Activated CD4-positive, alpha-beta T cell treated with anti-CD3 and anti-CD28 coated beads, Interleukin-2, Interleukin-6, amounts not matched to agents 100 ng/mL and 50 ng/mL, durations not matched to agents 16 hours and 8 hours (primary cell): ENCODE results near the gene XRRA1.
A peak's percentile ranks its signal among the peaks of the same experiment; 100 is the strongest.

Experiments used
- DNase-seq: peaks from one replicate; pipeline ENCODE4 v3.0.0-alpha.2; 2020

XRRA1 gene

DNA sequence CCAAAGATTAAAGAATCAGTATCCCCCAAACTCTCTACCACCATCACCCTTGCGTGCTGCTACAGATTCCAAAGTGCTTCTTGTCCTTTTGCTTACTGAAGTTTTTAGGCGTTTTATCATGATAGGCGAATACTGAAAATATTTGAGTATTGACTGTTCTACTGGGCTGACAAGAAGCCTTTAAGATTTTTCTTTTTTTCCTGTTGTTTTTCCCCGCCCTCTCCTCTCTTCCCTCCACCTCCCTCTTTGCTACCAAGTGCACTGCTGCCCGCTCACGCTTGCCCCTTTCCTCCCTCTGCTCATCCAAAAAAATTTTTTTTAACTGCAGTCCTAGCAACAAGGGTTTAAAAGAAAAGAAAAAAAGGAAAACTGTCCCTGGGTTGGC is 854 bp upstream of the XRRA1 start:
- DNase-seq, result no peak

DNA sequence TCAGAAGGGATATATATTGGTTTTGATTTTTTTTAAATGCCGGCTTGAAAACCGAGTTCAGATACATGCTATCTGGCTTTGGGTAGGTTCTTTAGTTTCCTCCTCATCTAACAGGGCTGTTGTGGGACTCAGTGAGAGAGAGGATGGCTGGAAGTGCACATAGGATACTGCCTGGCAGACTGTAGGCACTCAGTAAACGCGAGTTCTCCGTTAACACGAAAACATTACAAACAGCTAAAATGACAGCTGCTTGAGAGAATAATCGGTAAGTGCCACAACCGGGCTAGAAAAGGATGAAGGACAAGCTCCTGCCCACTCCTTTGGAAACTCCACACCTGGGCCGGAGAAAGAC is 369 bp downstream of the XRRA1 start:
- DNase-seq, result no peak

DNA sequence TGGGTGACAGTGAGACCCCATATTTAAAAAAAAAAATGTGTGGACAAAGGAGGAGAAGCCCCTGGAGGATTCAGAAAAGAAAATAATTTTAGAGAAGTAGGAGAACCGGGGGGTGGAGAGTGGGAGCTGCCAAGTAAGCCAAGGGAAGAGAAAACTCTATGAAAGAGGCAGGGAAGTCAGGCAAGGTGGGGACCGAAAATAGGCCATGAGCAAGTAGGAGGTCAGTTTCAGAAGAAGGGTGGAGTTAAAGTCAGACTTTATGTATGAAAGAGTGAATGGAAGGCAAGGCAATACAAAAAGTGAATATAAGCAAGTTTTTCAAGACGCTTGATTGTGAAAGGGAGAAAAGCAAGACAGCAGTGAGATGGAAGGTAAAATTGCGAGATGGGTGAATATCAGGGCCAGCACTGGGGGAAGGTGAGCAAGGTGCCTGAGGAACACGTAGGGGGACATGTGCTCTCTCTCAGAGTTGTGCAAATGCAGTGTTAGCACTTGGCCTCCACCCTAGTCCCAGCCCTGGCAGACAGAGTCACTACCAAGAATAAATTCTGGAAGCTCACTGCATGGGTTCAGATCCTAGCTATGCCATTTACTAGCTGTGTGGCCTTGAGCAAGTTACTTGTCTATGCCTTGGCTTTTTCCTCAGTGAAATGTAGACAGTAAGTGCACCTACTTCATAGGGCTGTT is 6.7 kb downstream of the XRRA1 start:
- DNase-seq, result no peak

DNA sequence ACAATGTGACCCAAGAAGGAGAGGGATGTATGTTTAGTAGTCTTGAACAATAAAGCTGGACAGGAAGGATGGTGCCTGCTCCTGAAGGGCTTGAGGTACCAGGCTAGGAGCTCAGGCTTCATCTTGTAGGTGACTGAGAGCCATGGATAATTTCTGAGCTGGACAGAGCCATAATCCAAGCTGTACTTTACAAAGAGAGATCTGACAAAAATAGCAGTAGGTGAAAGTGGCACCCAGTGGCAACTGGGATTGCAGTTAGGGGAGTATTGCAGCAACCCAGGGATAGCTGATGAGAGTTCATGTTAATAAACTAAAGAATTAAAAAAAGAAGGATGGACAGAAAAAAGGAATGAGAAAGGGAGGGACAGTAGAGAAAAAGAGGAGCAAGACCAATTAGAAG is 7.4 kb downstream of the XRRA1 start:
- no peak for DNase-seq

DNA sequence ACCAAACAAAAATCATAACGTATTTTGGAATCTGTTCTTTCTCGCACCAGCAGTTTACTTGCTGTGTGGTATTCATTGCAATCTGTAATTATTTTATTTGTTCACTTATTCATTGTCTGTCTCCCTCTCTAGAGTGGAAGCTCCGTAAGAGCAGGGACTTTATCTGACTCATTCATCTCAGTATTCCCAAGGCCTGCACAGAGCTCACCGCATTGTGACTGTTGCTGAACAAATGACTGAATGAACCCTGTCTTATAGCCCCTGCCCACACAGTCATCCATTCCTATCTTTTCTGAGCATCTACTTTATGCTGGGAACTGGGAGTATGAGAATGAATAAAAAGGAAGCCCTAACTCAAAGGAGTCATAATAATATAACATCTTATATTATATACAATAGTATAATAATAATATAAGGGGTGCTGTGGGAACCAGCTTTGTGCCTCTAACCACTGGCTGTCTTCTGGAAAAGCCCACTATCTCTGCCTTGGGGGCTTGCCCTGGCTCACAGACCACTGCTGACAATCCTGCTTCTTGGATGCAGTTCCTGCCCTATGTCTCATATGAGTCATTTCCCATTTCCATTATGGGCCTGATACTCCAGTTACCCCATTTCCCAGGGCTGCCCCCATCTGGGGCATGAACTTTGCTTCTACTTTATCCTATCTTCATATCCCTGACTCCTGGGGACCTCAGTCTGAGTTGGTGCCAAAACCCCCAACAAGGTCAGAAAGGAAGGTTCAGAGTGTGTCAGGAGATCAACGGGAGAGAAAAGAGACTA is 11.0 kb downstream of the XRRA1 start:
- DNase-seq, result no peak

DNA sequence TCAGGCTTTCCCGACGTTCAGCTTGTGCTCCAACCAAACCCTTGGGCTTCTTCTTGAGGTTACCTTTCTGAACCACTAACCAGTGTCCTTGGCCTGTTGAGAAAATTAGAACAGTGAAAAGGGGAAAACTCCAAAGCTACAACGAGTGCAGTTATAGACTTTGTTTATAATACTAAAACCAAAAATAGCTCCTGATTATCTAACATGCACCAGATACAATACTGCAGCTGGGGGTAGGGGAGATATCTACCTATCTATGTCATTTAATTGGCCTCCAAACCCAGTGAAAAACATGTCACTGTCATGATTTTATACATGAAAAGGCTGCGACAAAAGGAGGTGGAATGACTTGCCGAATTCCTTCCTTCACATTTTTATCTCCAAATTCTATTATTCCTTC is 11.9 kb downstream of the XRRA1 start:
- DNase-seq, result no peak

DNA sequence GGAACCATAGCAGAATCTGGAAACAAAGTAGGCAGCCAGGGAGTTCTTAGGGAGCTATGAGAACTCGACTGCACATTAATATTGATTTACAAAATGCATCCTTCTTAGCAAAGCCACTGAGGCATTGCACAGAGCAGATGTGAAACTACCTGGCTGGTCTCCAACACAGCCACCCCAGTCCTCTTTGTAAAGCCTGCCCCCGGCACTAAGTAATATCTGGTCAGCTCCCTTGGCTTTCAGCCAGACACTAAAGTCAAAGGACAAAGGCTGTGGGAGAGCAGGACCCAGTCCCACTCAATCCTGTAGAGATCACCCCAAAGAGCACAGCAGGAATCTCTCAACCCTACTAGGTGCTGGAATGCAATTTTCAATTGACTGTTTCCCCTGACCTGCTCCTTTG is 12.8 kb downstream of the XRRA1 start:
- no peak for DNase-seq

DNA sequence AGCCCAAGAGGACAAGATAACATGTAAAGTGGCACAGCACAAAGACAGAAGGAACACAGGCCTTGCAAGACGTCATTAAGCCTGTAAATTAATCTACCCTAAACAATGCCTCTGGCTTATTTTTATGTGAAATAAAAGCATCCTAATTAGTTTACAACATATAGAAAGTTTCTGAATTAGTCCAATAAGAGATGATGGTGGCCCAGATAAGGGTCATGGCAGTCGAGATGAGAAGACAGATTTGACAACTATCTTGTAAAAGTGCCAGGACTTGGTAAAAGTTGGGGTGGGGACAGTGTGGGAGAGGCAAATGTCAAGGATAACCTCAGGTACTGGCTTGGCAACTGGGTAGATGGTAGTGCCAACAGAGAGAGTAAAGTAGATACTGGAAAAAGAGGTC is 13.6 kb downstream of the XRRA1 start:
- no peak for DNase-seq

DNA sequence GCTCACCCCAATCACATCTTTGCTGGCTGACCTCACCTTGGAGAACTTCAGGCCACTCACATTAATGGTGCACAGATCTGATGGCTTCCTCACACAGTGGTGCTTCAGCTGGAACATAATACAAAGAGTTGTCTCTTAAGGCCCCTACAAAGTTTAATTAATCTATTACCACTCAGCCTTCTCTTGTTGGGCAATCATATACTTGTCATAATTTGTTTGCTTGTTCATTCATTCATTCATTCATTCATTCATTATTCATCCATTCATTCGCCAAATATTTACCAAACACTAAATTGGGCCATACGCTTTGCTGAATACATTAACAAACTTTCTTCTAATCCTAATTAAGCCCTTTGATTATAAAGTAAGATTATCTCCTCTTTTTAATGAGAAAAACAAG is 15.1 kb downstream of the XRRA1 start:
- DNase-seq, result no peak

DNA sequence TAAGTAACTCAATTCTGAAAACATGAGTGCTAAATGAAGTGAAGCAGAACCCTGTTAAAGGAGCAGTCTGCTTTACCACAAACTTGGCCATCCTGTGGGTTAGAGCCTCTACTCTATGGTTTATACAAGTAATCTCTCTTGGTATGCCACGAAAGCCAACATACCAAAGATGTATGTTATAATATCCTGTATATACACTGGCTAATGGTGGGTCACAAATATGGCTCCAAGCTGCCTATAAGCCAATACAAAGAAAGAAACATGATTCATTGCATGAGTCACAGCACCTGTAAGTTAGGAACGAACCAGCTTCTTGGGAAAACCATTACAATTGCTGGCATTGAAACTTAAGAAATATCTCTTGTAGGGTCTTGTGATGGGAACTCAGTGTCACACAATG is 16.1 kb downstream of the XRRA1 start:
- peak; percentile 47 for DNase-seq

DNA sequence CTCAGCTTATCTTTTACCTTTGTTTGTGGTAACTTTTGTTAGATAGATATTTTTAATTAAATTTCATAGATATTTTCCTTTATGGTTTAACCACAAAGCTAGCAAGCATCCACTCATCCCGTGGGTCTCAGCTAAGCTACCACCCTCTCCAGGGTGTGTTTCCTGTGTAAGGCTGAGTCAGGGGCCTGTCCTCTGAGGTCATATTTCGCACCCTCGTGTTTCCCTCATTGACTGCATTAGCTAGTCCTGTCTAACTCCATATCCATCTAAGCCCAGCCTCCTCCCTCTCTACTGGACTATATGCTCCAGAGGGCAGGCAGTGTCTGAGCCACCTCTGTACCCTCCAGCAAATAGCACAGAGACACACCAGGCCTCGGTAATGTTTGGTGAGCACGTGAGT is 16.7 kb downstream of the XRRA1 start:
- DNase-seq, result peak; percentile 58

DNA sequence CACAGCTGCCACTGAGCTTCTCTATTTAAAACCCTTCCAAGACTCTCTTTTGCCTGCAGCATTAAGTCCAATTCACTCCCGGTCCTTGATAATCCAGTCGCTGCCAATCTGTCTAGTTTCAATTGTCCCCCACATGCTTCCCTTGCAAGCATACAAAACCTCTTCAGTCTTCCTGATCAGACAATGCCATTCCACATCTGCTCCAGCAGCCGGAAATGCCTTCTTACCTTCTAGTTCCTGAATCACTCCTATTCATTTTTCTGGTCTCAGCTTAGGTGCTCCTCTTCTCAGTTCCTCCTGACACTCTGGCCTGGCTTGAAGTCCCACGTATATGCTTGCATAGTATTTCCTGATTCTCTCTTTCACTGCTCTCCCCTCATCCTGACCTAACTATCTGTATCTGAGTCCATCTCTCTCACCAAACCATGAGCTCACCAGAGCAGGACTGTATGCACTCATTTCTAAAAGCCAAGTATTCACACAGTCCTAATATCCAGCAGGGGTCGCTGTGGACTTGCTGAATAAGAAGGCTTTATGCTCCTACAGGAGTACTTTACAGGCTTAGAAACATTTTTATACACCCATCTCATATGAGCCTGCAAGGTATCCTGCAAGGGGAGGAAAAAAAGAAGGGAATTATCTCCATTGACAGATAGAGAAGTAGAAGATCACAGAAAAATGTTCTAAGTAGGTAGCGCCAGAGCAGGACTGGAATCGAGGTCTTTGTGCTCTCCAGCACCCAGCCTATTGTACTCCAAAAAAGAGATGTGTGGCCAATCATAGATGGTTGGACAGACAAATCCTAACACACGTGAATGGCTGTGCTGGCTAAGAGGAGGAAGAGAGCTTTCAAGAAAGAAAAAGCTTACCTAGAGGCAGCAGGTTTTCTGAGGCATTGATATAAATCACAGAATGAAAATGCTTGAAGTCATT is 19.2 kb downstream of the XRRA1 start:
- peak; percentile 83 for DNase-seq

DNA sequence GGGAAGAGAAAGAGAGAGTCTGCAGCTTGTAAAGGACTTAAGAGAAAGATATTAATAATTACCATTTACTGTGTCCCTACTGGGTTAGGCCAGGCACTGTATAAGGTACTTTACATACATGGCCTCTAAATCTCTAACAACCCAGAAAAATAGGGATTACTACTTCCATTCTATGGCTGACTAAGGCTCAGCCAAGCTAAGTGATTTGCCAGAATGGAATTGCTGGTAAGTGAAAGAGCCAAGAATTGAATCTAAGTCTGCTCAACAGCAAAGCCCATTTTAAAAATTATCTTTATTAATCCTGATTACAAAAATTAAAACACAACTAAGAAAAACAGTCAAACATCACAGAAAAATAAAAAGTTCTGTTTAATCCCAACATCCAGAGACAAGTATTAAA is 21.4 kb downstream of the XRRA1 start:
- DNase-seq, result no peak

DNA sequence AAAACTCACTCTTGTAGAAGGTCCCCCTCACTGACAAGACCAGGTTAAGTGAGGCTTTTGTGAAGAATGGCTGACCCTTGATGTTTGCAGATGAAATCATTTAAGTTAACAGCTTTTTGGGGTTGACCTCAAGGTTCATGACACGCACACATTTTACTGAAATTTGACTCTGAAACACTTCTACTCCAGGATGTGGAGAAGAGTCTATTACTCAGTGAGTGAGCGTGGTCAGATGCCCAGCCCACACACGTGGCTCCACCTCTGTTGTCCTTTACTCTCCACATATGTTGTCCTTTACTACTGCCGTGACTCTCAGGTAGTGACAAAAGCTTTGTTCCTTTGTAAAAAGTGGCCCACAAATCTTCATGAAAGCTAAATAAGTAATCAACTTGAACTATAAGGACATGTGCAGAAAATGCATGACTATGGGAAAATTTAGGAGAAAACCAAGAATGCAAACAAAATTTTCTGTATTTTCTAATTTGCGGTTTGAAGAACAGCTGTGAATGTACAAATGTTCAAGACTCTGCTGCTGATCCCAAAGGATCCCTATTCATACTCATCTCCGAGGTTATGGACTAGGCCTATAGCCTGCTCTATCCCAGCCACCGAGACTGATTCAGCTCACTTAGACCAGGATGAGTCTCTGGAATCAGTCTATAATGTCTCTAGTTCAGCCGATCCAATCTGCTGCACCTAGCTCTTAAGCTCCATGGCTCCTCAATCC is 22.4 kb downstream of the XRRA1 start:
- peak; percentile 64 for DNase-seq

DNA sequence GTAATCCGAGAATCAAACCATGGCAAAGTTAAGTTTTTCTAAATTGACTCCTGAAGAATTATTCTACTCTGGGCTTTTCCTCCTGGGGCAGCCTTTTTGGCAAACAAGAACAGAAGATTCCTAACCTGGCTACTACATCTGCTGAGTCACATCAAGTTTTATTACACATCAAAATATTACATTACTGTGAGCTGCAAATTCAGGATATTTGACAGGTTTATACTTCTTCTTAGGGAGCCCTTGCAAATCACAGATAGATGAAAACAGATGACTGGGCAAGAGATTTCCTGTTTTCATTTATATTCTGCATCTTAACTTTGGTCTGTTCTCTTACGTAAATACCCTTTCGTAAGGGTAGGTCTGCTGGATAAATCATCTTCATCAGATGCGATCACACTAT is 23.6 kb downstream of the XRRA1 start:
- DNase-seq, result no peak

DNA sequence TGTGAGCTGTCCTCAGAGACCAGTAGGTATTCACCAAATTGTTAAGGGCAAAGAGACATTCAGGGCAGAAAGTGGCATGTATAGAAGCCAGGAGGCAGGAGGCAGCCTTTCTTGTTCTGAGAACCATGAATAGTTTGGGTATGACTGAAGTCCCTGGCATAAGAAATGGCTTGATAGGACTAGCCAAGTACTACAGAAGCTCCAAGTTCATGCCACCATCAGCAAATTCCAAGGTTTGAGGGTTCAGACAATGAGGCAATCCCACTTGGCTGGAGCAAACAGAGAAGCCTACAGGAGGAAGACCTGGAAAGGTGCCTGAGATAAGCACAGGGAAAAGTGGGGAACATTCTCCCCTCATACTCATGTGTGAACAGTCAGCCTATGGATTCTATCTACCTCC is 25.8 kb downstream of the XRRA1 start:
- no peak for DNase-seq

DNA sequence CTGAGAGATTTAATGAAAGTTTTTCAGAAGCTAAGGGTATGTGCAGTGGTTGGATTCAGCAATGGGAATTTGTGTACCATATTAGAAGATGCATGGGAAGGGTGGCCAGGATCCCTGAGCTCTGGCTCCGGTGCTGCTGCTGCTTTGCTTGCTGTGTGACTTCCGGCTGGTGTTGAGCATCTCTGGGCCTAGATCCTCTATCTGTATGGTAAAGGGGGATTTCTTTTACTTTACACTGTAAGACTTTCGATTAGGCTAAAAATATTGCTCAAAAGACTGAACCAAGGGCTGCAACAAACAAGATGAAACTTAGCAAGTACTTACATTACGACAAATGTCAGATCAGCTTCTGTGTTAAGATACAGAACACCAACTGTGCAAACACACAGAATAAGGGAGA is 39.1 kb downstream of the XRRA1 start:
- no peak for DNase-seq

DNA sequence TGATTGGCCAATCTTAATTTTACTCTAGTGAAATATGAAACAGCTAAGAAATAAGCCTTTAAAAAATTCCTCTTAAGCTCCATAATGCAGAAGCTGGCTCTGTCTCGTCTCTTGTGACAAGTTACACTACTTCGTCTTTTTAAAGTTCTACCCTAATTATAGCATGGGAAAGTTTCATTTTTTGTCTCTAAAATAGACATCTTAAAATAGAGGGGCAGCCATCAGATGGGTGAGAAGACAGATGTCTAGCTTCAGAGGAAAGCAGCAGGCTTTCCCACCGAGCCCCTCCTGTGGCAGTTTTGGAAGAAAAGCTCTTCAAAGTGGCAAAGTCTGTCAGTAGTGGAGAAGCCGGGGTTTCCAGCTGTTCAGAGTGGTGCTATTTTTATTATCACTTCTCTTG is 39.5 kb downstream of the XRRA1 start:
- DNase-seq, result no peak

DNA sequence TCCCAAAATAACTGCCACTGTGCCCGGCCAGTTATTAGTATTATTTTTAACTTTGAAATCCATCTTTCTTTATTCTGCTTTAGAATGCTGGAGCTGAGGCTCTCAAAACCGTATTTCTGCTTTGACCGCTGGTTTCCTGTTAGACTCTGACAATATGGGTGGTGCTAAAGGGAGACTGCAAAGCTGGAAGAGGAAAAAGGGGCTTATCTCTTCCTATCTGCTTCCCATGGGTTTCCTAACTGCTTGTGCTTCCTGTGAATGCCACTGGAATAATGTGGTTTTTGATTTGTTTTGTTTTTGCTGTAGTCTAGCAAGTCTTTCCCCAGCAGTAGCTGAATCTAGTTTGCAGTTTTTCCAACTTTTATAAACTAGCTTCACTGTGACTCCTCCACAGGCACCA is 43.6 kb downstream of the XRRA1 start:
- DNase-seq, result no peak

DNA sequence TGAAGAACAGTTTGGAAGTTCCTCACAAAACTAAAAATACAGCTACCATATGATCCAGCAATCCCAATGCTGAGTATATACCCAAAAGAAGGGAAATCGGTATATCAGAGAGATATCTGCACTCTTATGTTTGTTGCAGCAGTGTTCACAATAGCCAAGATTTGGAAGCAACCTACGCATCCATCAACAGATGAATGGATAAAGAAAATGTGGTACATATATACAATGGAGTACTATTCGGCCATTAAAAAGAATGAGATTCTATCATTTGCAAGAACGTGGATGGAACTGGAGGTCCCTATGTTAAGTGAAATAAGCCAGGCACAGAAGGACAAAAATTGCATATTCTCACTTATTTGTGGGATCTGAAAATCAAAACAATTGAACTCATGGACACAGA is 46.5 kb downstream of the XRRA1 start:
- no peak for DNase-seq

DNA sequence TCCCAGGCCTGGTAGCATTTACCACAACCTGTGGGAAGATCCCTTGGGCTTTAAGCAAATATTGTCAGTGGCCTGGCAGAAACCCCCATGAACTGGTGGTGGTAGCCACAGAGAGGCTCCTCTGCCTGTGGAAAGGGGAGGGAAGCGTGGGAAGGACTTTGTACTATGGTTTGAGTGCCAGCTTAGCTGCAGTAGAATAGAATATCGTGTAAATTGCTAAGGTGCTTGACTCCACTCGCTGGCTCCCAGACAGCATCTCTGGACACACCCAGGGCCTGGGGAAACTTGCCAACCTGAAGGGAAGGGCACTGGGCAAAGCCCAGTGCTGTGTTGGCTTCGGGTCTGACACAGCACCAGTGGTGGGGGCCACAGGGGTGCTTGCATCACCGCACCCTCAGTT is 52.6 kb downstream of the XRRA1 start:
- no peak for DNase-seq

DNA sequence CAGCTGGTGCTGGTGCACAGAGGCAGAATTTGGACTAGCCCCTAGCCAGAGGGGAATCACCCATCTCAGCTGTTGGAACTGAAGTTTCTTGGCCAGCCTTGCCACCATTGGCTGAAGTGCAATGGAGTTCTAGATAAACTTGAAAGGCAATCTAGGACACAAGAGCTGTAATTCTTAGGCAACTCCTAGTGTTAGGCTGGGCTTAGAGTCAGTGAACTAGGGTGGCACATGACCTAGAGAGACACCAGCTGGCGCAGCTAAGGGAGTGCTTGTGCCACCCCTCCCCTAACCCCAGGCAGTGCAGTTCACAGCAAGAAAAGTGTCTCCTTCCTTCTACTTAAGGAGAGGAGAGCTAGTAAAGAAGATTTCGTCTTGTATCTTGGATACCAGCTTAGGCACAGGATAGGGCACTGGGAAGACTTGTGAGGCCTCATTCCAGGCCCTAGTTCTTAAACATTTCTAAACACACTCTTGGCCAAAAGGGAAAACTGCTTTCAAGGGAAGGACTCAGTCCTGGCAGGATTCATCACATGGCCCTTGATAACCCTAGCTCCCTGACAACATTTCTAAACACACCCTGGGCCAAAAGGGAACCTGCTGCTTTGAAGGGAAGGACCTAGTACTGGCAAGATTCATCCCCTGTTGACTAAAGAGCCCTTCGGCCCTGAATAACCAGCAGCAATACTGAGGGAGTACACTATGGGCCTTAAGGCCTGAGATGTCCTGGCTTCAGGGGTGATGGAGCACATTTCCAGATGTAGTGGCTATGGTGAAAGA is 53.4 kb downstream of the XRRA1 start:
- no peak for DNase-seq
